ENCODE measurements around the gene IL20.

The IL20 gene

DNA sequence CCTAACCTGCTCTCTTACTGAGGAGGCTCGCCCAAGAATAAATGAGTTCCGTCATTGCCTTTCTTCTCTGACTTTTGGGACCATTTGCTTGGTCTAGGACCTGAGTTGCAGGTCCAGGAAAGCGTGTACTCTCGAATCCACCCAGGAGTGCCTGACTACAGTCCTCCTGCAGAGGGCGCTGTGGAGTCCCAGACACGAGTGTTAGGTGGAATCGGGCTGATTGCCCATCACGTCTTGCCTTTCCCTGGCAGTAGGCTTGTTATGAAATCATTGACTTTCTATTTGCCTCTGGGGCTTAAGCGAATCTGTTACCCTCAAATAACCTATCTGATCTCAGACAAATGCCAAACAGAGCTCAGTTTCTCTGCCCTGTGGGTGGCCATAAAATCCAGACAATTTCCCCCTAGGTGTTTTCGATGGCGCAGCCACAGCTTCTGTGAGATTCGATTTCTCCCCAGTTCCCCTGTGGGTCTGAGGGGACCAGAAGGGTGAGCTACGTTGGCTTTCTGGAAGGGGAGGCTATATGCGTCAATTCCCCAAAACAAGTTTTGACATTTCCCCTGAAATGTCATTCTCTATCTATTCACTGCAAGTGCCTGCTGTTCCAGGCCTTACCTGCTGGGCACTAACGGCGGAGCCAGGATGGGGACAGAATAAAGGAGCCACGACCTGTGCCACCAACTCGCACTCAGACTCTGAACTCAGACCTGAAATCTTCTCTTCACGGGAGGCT, at the start of gene IL20:
Gene IL20, plus strand, starts transcription at position 685 of the 733 bp plus-strand sequence. CDS start 230 bp downstream, outside the sequence.
- peak; percentile 76 for DNase-seq (ENCODE audit: low spot score)

GRCh38 chr1:206816390-206817287, 48.8 kb upstream of the IL20 start:
- peak; percentile 82 for DNase-seq (ENCODE audit: low spot score)

DNA sequence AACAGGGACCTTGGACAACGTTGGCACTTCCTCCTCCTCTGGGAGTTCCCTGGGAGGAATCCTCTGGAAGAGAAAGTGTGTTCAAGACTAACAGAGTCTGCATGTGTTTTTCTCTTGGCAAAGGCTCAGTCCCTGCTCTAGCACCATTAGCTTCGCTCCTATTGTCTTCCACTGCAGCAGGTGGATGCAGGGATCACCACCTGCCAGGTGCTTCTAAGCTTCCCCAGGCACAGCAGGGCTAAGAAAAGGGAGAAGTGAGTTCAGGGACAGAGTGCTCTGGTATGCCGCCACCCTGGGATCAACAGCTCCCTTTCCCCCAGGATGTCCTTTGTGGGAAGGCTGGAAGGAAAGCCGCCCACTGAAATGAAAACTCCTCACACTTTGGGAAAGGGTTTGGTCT, 43.9 kb upstream of the IL20 start:
- no peak for DNase-seq (ENCODE audit: low spot score)

GRCh38 chr1:206823727-206824126, 41.7 kb upstream of the IL20 start:
- DNase-seq (ENCODE audit: low spot score), result no peak

- DNase-seq (ENCODE audit: low spot score), result no peak
Observed at GRCh38 chr1:206824331-206824730, 41.1 kb upstream of the IL20 start.

DNA sequence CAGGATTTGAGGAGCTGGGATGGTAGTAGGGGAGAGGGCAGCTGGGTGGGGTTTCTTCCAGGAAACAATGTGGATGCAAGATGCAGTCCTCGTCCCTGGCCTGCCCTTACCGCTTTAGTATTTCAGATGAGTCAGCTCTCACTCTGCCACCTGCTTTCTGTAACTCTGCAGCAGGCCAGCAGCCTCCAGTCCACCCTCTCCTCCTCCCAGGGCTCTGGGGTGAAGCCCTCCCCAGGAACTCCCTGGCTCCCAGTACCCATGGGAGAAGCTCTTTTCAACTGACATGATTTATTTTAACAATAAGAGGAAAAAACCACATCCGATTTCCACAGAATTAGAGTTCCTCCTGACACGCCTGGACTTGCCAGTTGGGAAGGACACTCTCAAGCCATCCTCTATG, 39.0 kb upstream of the IL20 start:
- DNase-seq (ENCODE audit: low spot score), result no peak

- DNase-seq (ENCODE audit: low spot score), result no peak
Observed at GRCh38 chr1:206828061-206828460, 37.4 kb upstream of the IL20 start.

- DNase-seq (ENCODE audit: low spot score), result no peak
Observed at GRCh38 chr1:206828765-206829164, 36.7 kb upstream of the IL20 start.

GRCh38 chr1:206829282-206829681, 36.1 kb upstream of the IL20 start:
- peak; percentile 11 for DNase-seq (ENCODE audit: low spot score)

GRCh38 chr1:206829875-206830274, 35.5 kb upstream of the IL20 start:
- no peak for DNase-seq (ENCODE audit: low spot score)

GRCh38 chr1:206831650-206832049, 33.8 kb upstream of the IL20 start:
- no peak for DNase-seq (ENCODE audit: low spot score)

GRCh38 chr1:206832352-206832880, 33.0 kb upstream of the IL20 start:
- no peak for DNase-seq (ENCODE audit: low spot score)

GRCh38 chr1:206833106-206833680, 32.2 kb upstream of the IL20 start:
- DNase-seq (ENCODE audit: low spot score), result no peak

DNA sequence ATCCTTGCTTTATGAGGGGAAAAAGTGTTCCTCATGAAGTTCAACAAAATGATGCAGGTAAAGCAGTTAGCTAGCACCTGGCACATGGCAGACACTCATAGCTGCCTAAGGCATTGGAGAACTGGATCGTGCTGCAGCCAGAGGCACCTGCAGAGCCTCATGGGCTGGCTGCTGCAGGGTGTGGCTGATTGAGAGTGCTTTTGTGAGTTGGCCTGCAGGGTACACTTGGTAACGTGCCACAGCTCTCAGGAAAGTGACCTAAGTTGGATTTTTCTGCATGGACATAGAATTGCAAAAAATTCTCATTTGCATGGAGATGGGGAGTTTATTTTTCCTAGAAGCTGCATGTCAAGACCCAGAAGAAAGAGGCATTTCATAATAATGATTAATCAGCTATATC, 31.6 kb upstream of the IL20 start:
- DNase-seq (ENCODE audit: low spot score), result no peak

- no peak for DNase-seq (ENCODE audit: low spot score)
Observed at GRCh38 chr1:206834217-206834616, 31.2 kb upstream of the IL20 start.

GRCh38 chr1:206834711-206835110, 30.7 kb upstream of the IL20 start:
- no peak for DNase-seq (ENCODE audit: low spot score)

- DNase-seq (ENCODE audit: low spot score), result no peak
Observed at GRCh38 chr1:206835186-206835585, 30.2 kb upstream of the IL20 start.

DNA sequence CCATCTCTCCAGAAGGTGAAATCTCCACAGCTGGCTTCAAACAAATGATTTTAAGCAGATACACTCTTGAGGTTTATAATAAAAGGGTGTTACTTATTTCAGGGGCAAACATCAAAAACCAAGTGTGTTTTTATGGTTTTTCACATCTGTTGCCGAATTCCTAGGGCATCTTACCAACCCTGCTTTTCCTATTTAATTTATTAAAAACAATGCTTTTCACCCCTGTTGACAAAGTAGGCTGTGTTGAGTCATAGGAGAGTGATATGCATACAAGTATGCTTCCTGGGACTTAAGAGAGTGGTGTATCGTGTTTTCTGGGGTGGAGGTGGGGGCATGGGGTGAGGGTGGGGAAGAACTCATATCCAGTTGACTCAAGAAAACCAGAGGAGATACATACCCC, 29.3 kb upstream of the IL20 start:
- DNase-seq (ENCODE audit: low spot score), result no peak

GRCh38 chr1:206839006-206839560, 26.3 kb upstream of the IL20 start:
- DNase-seq (ENCODE audit: low spot score), result no peak

GRCh38 chr1:206839857-206840256, 25.6 kb upstream of the IL20 start:
- no peak for DNase-seq (ENCODE audit: low spot score)

DNA sequence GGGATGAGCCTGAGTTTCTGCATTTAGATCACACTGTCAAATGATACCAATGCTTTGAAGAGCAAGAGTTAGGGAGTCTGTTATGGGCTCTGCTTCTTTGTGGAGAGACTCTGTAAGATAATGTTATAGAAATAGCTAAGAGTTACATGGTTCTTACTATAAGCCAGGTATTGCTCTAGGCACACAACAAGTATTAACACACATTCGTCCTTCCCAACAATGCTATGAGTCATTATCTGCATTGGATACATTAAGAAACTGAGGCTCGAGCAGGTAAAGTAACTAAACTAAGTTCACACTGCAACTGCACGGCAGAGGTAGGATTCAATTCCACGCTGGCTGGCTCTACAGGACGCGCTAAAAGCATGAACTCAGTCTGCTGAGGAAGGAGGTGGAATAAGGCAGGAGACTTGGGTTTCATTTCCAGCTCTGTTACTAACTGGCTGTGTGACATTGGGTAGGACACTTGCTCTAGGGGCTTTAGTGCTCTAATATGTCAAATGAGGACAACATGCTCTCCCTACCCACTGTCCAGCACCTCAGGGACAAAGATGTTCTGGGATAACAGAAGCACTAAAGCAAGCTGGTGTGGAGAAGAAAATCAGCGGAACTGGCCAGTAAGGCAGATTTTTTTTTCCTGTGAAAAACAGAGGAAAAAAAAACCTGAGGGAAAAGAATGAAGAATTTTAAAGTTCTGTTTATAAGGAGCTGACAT, 23.7 kb upstream of the IL20 start:
- DNase-seq (ENCODE audit: low spot score), result no peak

- DNase-seq (ENCODE audit: low spot score), result no peak
Observed at GRCh38 chr1:206842854-206843253, 22.6 kb upstream of the IL20 start.

All from activated CD4-positive, alpha-beta T cell treated with anti-CD3 and anti-CD28 coated beads, Interleukin-2, Interleukin-4, amounts not matched to agents 100 ng/mL and 50 ng/mL, durations not matched to agents 16 hours and 8 hours (primary cell).